ENCODE measurements around the gene CD244.

CD244 gene

DNA sequence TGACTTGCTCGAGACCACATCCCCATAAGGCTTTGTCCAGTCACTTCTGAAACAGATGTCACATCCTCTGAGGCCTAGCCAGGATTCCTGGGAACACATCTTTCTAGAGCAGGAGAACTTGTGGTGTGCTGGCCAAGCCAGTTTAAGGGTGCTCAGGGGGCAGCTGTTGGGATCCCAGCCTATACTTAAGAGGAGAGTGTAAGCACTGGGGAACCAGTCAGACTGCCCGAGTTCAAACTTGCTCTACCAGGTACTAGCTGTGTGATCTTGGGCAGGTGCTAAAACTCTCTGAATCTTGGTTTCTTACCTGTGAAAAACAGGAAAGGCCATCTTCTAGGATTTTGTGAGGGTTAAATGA, 82.3 kb downstream of the CD244 start:
- Histone ChIP-seq H3K27ac (no peak overlapping the region), H3K27me3 (ENCODE audit: insufficient read depth, low read depth, severe bottlenecking) (peaks cover 91% of the 10 kb centered on the region), H3K9me3 (ENCODE audit: severe bottlenecking) (peaks cover 11% of the 10 kb centered on the region), H3K4me3 (ENCODE audit: low read depth, low read length) (no peak overlapping the region), H3K36me3 (no peaks in the 10 kb centered on the region)
- TF ChIP-seq, protein P1, sequence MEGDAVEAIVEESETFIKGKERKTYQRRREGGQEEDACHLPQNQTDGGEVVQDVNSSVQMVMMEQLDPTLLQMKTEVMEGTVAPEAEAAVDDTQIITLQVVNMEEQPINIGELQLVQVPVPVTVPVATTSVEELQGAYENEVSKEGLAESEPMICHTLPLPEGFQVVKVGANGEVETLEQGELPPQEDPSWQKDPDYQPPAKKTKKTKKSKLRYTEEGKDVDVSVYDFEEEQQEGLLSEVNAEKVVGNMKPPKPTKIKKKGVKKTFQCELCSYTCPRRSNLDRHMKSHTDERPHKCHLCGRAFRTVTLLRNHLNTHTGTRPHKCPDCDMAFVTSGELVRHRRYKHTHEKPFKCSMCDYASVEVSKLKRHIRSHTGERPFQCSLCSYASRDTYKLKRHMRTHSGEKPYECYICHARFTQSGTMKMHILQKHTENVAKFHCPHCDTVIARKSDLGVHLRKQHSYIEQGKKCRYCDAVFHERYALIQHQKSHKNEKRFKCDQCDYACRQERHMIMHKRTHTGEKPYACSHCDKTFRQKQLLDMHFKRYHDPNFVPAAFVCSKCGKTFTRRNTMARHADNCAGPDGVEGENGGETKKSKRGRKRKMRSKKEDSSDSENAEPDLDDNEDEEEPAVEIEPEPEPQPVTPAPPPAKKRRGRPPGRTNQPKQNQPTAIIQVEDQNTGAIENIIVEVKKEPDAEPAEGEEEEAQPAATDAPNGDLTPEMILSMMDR (IDR thresholded peaks at IDR 0.05; ENCODE audit: low read depth, low read length) = no peak
- DNase-seq = no peak
